Endothelial cell of umbilical vein (primary cell): ENCODE data around the gene ATF3. TPM values are rescaled to one million over a fixed set of nuclear protein-coding genes. Genes with fewer than 3 reads are reported as not detected.

Experiments used
- BruUV-seq: library from RNA; stranded (reverse); fragments of 400-500 nt; replicated peaks from 2 replicates; lab custom pipeline; 2021; lab: Mats Ljungman, UMichigan
- CTCF ChIA-PET: fragments of 300-600, 350-600 bp; sonication (Branson Sonifier 250); formaldehyde crosslinking; loops from one replicate; lab custom pipeline; 2021; ENCODE audit warnings: antibody characterized with exemption, inconsistent platforms; lab: Charles Lee
- POLR2A ChIA-PET: fragments of 300-600, 350-600 bp; sonication (Branson Sonifier 250); formaldehyde crosslinking; loops from one replicate; lab custom pipeline; 2021; ENCODE audit warnings: antibody characterized with exemption, inconsistent platforms; lab: Charles Lee
- DNase-seq: peaks from one replicate; pipeline ENCODE4 v3.0.0-alpha.2; 2011; ENCODE audit warnings: low read depth, low spot score
- FAIRE-seq: peaks from 2 replicates; lab custom pipeline; 2011; peaks lifted over from hg19 to GRCh38; lab: Jason Lieb, UNC
- H2AFZ ChIP-seq: 2 replicates; pipeline ENCODE4 v1.6.0; 2012; ENCODE audit warnings: low read depth, low read length, control low read depth, inconsistent platforms
- H3K27ac ChIP-seq: 2 replicates; pipeline ENCODE4 v1.5.1; 2011; ENCODE audit warnings: low read depth, mild to moderate bottlenecking, control low read depth, low read length, moderate library complexity; ENCODE audit not compliant: insufficient read depth
- H3K27me3 ChIP-seq, 2 experiments: 2 replicates each; pipeline versions ENCODE4 v1.6.0 to v1.6.1; 2011; ENCODE audit warnings: low read length in 2 of 2, mixed read lengths in 1 of 2; ENCODE audit not compliant: control insufficient read depth in 2 of 2, insufficient read depth in 2 of 2
- H3K36me3 ChIP-seq, 2 experiments: 2 replicates in 1 of 2; 3 replicates in 1 of 2; pipeline ENCODE4 v1.5.1; 2011; ENCODE audit warnings: low read length in 2 of 2, mild to moderate bottlenecking in 1 of 2, moderate library complexity in 1 of 2; ENCODE audit not compliant: control insufficient read depth in 2 of 2, insufficient read depth in 2 of 2; ENCODE audit errors: extremely low read depth in 1 of 2
- H3K4me1 ChIP-seq: 3 replicates; pipeline ENCODE4 v1.5.1; 2011; ENCODE audit warnings: mild to moderate bottlenecking, low read length; ENCODE audit not compliant: control insufficient read depth, insufficient read depth; ENCODE audit errors: extremely low read depth
- H3K4me2 ChIP-seq: 2 replicates; pipeline ENCODE4 v1.6.1; 2011; ENCODE audit warnings: low read length, control low read depth, mixed read lengths; ENCODE audit not compliant: insufficient read depth
- H3K4me3 ChIP-seq, 3 experiments: fragments of 200-600 bp in 1 of 3; sonication (generic), shearing (Covaris generic) in 1 of 3; replicated peaks in 1 of 3; 2 replicates each; pipeline ENCODE4 v1.5.1; 2011 to 2016; ENCODE audit warnings: control low read depth in 3 of 3, low read length in 3 of 3, mild to moderate bottlenecking in 2 of 3, inconsistent platforms in 1 of 3, low read depth in 1 of 3, moderate library complexity in 1 of 3; ENCODE audit not compliant: insufficient read depth in 1 of 3
- H3K79me2 ChIP-seq: 2 replicates; pipeline ENCODE4 v1.6.0; 2012; ENCODE audit warnings: low read length, inconsistent platforms; ENCODE audit not compliant: control insufficient read depth, insufficient read depth
- H3K9ac ChIP-seq: replicated peaks from 2 replicates; pipeline ENCODE3; 2011; ENCODE audit warnings: low read length, control low read depth; ENCODE audit not compliant: insufficient read depth; ENCODE audit errors: extremely low read depth
- H3K9me1 ChIP-seq: replicated peaks from 3 replicates; pipeline ENCODE4 v1.6.0; 2011; ENCODE audit warnings: mild to moderate bottlenecking, low read length; ENCODE audit not compliant: control insufficient read depth, insufficient read depth; ENCODE audit errors: extremely low read depth
- H3K9me3 ChIP-seq: replicated peaks from 2 replicates; pipeline ENCODE4 v1.5.1; 2012; ENCODE audit warnings: low read length, inconsistent platforms; ENCODE audit not compliant: control insufficient read depth, insufficient read depth
- H4K20me1 ChIP-seq: replicated peaks from 2 replicates; pipeline ENCODE3; 2011; ENCODE audit warnings: mild to moderate bottlenecking, low read length; ENCODE audit not compliant: control insufficient read depth, insufficient read depth; ENCODE audit errors: extremely low read depth
- CTCF ChIP-seq, 2 donors: IDR thresholded peaks; 1 replicate in 1 of 2; 2 replicates in 1 of 2; pipeline ENCODE4 v1.5.1; 2011; ENCODE audit warnings: low read length in 2 of 2, mild to moderate bottlenecking in 2 of 2, moderate library complexity in 2 of 2, control low read depth in 1 of 2, inconsistent platforms in 1 of 2, low read depth in 1 of 2; ENCODE audit not compliant: insufficient read depth in 1 of 2; ENCODE audit errors: extremely low read depth in 1 of 2
- EZH2 ChIP-seq: IDR thresholded peaks from 2 replicates; pipeline ENCODE4 v1.6.1; 2012; ENCODE audit warnings: borderline replicate concordance, low read depth, mild to moderate bottlenecking, moderate library complexity, low read length, inconsistent platforms; ENCODE audit not compliant: severe bottlenecking
- FOS ChIP-seq: IDR thresholded peaks from 2 replicates; pipeline ENCODE4 v1.6.1; 2011; ENCODE audit warnings: mild to moderate bottlenecking, low read length, moderate library complexity, borderline replicate concordance; ENCODE audit not compliant: insufficient read depth
- GATA2 ChIP-seq: IDR thresholded peaks from 2 replicates; pipeline ENCODE4 v1.7.0; 2011; ENCODE audit warnings: low read depth, mild to moderate bottlenecking, moderate library complexity, mixed read lengths, low read length; ENCODE audit not compliant: insufficient read length, insufficient read depth
- JUN ChIP-seq: IDR thresholded peaks from 2 replicates; pipeline ENCODE4 v1.6.1; 2011; ENCODE audit warnings: borderline replicate concordance, low read depth; ENCODE audit not compliant: insufficient read length, insufficient read depth
- MAX ChIP-seq: IDR thresholded peaks from 2 replicates; pipeline ENCODE4 v1.6.1; 2011; ENCODE audit not compliant: insufficient read depth, insufficient read length
- MYC ChIP-seq: IDR thresholded peaks from one replicate; pipeline ENCODE4 v1.6.1; 2011; ENCODE audit warnings: mild to moderate bottlenecking, low read depth, low read length
- POLR2A ChIP-seq: IDR thresholded peaks from 2 replicates; pipeline ENCODE4 v1.6.1; 2012; ENCODE audit warnings: low read depth, mild to moderate bottlenecking, control low read depth, low read length
- POLR2AphosphoS5 ChIP-seq: IDR thresholded peaks from 2 replicates; pipeline ENCODE4 v1.6.1; 2012; ENCODE audit warnings: low read depth, mild to moderate bottlenecking, control low read depth, low read length, moderate library complexity; ENCODE audit not compliant: insufficient read depth
- dilution Hi-C: fragments of 300-500 bp; cut with MboI; formaldehyde crosslinking; loops from one replicate; pipeline ENCODE4 v1.15.0; 2019; ENCODE audit warnings: low sequenced_read_pairs; ENCODE audit not compliant: extremely low pct_ligation_motif_present
- intact Hi-C: fragments of 100-400 bp; cut with micrococcal nuclease; formaldehyde crosslinking; loops from one replicate; pipeline ENCODE4 v1.10.0; 2022
- polyA plus RNA-seq, 4 experiments: library from polyadenylated mRNA; depleted of rRNA in 3 of 4; stranded (reverse) in 3 of 4; unstranded in 1 of 4; fragments of >200 nt; gene quantifications; 2 replicates each; pipeline versions ENCODE4 v1.2.1 to v1.2.3, GENCODE V29; 2011 to 2012; ENCODE audit warnings: missing spikeins in 1 of 4
- total RNA-seq: library from RNA; stranded (reverse); gene quantifications from 2 replicates; pipeline ENCODE4 v1.2.3, GENCODE V29; 2021

ATF3 gene
- total and polyA plus RNA-seq, 2 donors (not counting 3 experiments of a cell fraction or from before 2014, with no cell fraction given) = 6.1 to 17.1 TPM

GRCh38 chr1:212605441-212606394 lies 2.8 kb upstream of the ATF3 start:
- Histone ChIP-seq H3K79me2 (no peaks in the 10 kb centered on the region), H3K4me3 (no peak overlapping the region), H4K20me1 (no peaks in the 10 kb centered on the region), H3K4me1 (peaks cover 27% of the 10 kb centered on the region), H3K36me3 (no peaks in the 10 kb centered on the region), H3K4me2 (no peak overlapping the region), H3K27ac (no peak overlapping the region), H2AFZ (no peak overlapping the region), H3K27me3 (peaks cover 58 to 70% of the 10 kb centered on the region in 2 experiments), H3K9me3 (no peaks in the 10 kb centered on the region), H3K9ac (no peak overlapping the region), H3K9me1 (no peaks in the 10 kb centered on the region)
- intact Hi-C loops (no loop called here), dilution Hi-C loops (no loop called here)
- DNase-seq = peak; percentile 30
- peak; percentile 45 for TF ChIP-seq GATA2
- no peak for TF ChIP-seq EZH2
- FAIRE-seq = no peak
- BruUV-seq = no TSS peak
- POLR2A ChIA-PET = no interaction called here
- CTCF ChIA-PET = interaction anchor here (0.7 to 2.3 kb wide), 2 partner anchors 9 to 129 kb away, joined by 4 to 7 read pairs; no protein-coding TSS in a partner anchor

- CTCF ChIA-PET = interaction anchor here (0.7 to 8.0 kb wide), 3 partner anchors 9 to 130 kb away, joined by 4 to 71 read pairs (median 7); no protein-coding TSS in a partner anchor
- Histone ChIP-seq H4K20me1 (no peaks in the 10 kb centered on the region), H3K4me3 (peak overlapping the region in 1 of 3 experiments; percentile 4), H3K27me3 (peaks cover 51 to 61% of the 10 kb centered on the region in 2 experiments), H3K9me1 (no peaks in the 10 kb centered on the region), H3K4me1 (peaks cover 27% of the 10 kb centered on the region), H3K9ac (peak overlapping the region; percentile 97), H3K79me2 (no peaks in the 10 kb centered on the region), H3K9me3 (no peaks in the 10 kb centered on the region), H3K36me3 (no peaks in the 10 kb centered on the region), H2AFZ (no peak overlapping the region), H3K4me2 (peak overlapping the region; percentile 94), H3K27ac (no peak overlapping the region)
- dilution Hi-C loops = no loop called here
- BruUV-seq = no TSS peak
- peak; percentile 27 for DNase-seq
- TF ChIP-seq CTCF (IDR thresholded peaks at IDR 0.05; ENCODE audit: extremely low read depth in 1 of 2, insufficient read depth in 1 of 2, low read depth in 1 of 2, low read length in 2 of 2) (no peak), EZH2 (no peak), FOS (no peak), MYC (no peak), POLR2AphosphoS5 (no peak), JUN (no peak), POLR2A (no peak), MAX (no peak), GATA2 (no peak)
- intact Hi-C loops = no loop called here
- no peak for FAIRE-seq
- POLR2A ChIA-PET = no interaction called here
Measured at GRCh38 chr1:212606395-212607205, 2.0 kb upstream of the ATF3 start.
